Choroid plexus epithelial cell (primary cell): ENCODE data around the gene TMEM269.

ENCODE experiments used
- DNase-seq: peaks from one replicate; pipeline ENCODE4 v3.0.0-alpha.2; 2010; ENCODE audit warnings: low read depth
- H3K4me3 ChIP-seq: 2 replicates; pipeline ENCODE4 v1.5.1; 2011; ENCODE audit warnings: low read depth, mild to moderate bottlenecking, control low read depth, low read length, moderate library complexity
- CTCF ChIP-seq: conservative IDR thresholded peaks from 2 replicates; pipeline ENCODE4 v1.5.1; 2011; ENCODE audit warnings: low read depth, mild to moderate bottlenecking, control low read depth, inconsistent platforms, low read length, moderate library complexity

The TMEM269 gene

GRCh38 chr1:42833981-42834380 is 49.2 kb downstream of the TMEM269 start:
- no peak for TF ChIP-seq CTCF
- DNase-seq = no peak
- no peak overlapping the region for H3K4me3 ChIP-seq

- no peak overlapping the region for H3K4me3 ChIP-seq
- TF ChIP-seq CTCF = no peak
- DNase-seq = no peak
Observed at GRCh38 chr1:42834803-42835202, 50.0 kb downstream of the TMEM269 start.

GRCh38 chr1:42835422-42835821 is 50.6 kb downstream of the TMEM269 start:
- DNase-seq = no peak
- H3K4me3 ChIP-seq = no peak overlapping the region
- TF ChIP-seq CTCF = no peak

- H3K4me3 ChIP-seq = no peak overlapping the region
- TF ChIP-seq CTCF = no peak
- DNase-seq = no peak
Observed at GRCh38 chr1:42837709-42838108, 52.9 kb downstream of the TMEM269 start.

- no peak for DNase-seq
- no peak overlapping the region for H3K4me3 ChIP-seq
- TF ChIP-seq CTCF = no peak
Observed at GRCh38 chr1:42838482-42839190, 53.8 kb downstream of the TMEM269 start.

GRCh38 chr1:42841010-42841409 is 56.2 kb downstream of the TMEM269 start:
- no peak for TF ChIP-seq CTCF

GRCh38 chr1:42841440-42842147 is 56.8 kb downstream of the TMEM269 start:
- no peak for TF ChIP-seq CTCF
- no peak overlapping the region for H3K4me3 ChIP-seq
- no peak for DNase-seq

More at GRCh38 chr1:42841010-42841409, 56.2 kb downstream of the TMEM269 start:
- H3K4me3 ChIP-seq = no peak overlapping the region
- no peak for DNase-seq
